Parathyroid adenoma (tissue), 2 donors: Measurements from ENCODE around the gene ADAMTS6.

Experiments
- H2AFZ ChIP-seq: fragments of 300-600 bp; sonication (generic); one replicate; pipeline ENCODE4 v1.7.0; 2017; ENCODE audit warnings: antibody characterized with exemption, mild to moderate bottlenecking
- H3K27ac ChIP-seq: fragments of 300-600 bp; sonication (generic); one replicate; pipeline ENCODE4 v1.7.0; 2017
- H3K27me3 ChIP-seq: fragments of 300-600 bp; sonication (generic); one replicate; pipeline ENCODE4 v1.7.0; 2017; ENCODE audit warnings: low read length; ENCODE audit not compliant: control insufficient read depth, insufficient read depth
- H3K36me3 ChIP-seq: fragments of 300-600 bp; sonication (generic); one replicate; pipeline ENCODE4 v1.7.0; 2017; ENCODE audit warnings: low read length; ENCODE audit not compliant: control insufficient read depth, insufficient read depth
- H3K4me1 ChIP-seq: fragments of 300-600 bp; sonication (generic); one replicate; pipeline ENCODE4 v1.7.0; 2017; ENCODE audit warnings: control low read depth
- H3K4me2 ChIP-seq: fragments of 300-600 bp; sonication (generic); one replicate; pipeline ENCODE4 v1.7.0; 2017; ENCODE audit warnings: low read length
- H3K4me3 ChIP-seq: fragments of 300-600 bp; sonication (generic); one replicate; pipeline ENCODE4 v1.7.0; 2017; ENCODE audit warnings: low read depth, low read length
- H3K79me2 ChIP-seq: fragments of 300-600 bp; sonication (generic); one replicate; pipeline ENCODE4 v1.7.0; 2017; ENCODE audit warnings: control low read depth
- H3K9ac ChIP-seq: fragments of 300-600 bp; sonication (generic); one replicate; pipeline ENCODE4 v1.7.0; 2017; ENCODE audit warnings: mild to moderate bottlenecking
- H3K9me3 ChIP-seq: fragments of 300-600 bp; sonication (generic); one replicate; pipeline ENCODE4 v1.7.0; 2017; ENCODE audit warnings: low read length; ENCODE audit not compliant: control insufficient read depth
- CTCF ChIP-seq: fragments of 300-600 bp; sonication (generic); IDR thresholded peaks from one replicate; pipeline ENCODE4 v1.7.0; 2017; ENCODE audit warnings: antibody characterized with exemption, mild to moderate bottlenecking
- donor health status: primary hyperparathyroidism.

ADAMTS6 gene

GRCh38 chr5:65262649-65263059, 219.1 kb downstream of the ADAMTS6 start:
- Histone ChIP-seq H3K4me3 (no peak overlapping the region), H3K4me2 (no peak overlapping the region), H3K79me2 (no peaks in the 10 kb centered on the region), H3K27ac (no peak overlapping the region), H3K9me3 (no peaks in the 10 kb centered on the region), H3K9ac (no peak overlapping the region), H3K36me3 (no peaks in the 10 kb centered on the region), H3K4me1 (no peaks in the 10 kb centered on the region), H3K27me3 (no peaks in the 10 kb centered on the region), H2AFZ (no peak overlapping the region)
- TF ChIP-seq CTCF: no peak

GRCh38 chr5:65262096-65262495, 219.6 kb downstream of the ADAMTS6 start:
- no peaks in the 10 kb centered on the region for H3K4me1 ChIP-seq
- TF ChIP-seq CTCF: no peak
- H3K79me2 ChIP-seq: no peaks in the 10 kb centered on the region
- no peak overlapping the region for H3K4me3 ChIP-seq
- H3K4me2 ChIP-seq: no peak overlapping the region
- no peaks in the 10 kb centered on the region for H3K27me3 ChIP-seq
- H3K9ac ChIP-seq: no peak overlapping the region
- H2AFZ ChIP-seq: no peak overlapping the region
- no peak overlapping the region for H3K27ac ChIP-seq
- no peaks in the 10 kb centered on the region for H3K36me3 ChIP-seq
- H3K9me3 ChIP-seq: no peaks in the 10 kb centered on the region

DNA sequence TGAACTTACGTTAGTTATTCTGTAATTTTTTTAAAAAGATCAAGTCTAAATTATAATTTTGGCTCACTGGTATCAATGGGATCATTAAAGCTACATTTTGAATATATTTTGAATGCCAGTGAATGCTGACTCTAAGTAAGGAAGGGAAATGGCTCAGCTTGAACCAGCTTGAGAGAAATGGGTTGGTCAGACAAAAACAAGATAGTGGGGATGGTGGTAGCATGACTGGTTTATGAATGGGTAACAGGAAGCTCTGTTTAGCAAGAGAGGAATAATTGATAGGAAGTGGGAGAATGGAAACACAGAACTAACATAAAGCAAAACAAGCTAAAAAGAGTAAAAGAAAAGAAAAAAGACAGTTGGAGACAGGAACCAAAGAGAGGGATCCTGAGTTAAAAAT, 220.2 kb downstream of the ADAMTS6 start:
- H3K79me2 ChIP-seq: no peaks in the 10 kb centered on the region
- TF ChIP-seq CTCF: no peak
- H3K27me3 ChIP-seq: no peaks in the 10 kb centered on the region
- no peak overlapping the region for H3K4me2 ChIP-seq
- H3K36me3 ChIP-seq: no peaks in the 10 kb centered on the region
- H2AFZ ChIP-seq: no peak overlapping the region
- no peaks in the 10 kb centered on the region for H3K4me1 ChIP-seq
- no peak overlapping the region for H3K27ac ChIP-seq
- no peak overlapping the region for H3K4me3 ChIP-seq
- H3K9ac ChIP-seq: no peak overlapping the region
- no peaks in the 10 kb centered on the region for H3K9me3 ChIP-seq

- Histone ChIP-seq H3K79me2 (no peaks in the 10 kb centered on the region), H3K27ac (no peak overlapping the region), H2AFZ (no peak overlapping the region), H3K4me3 (no peak overlapping the region), H3K9me3 (no peaks in the 10 kb centered on the region), H3K4me1 (no peaks in the 10 kb centered on the region), H3K9ac (no peak overlapping the region), H3K4me2 (no peak overlapping the region), H3K27me3 (no peaks in the 10 kb centered on the region), H3K36me3 (no peaks in the 10 kb centered on the region)
- TF ChIP-seq CTCF: no peak
These were observed 226.4 kb downstream of the ADAMTS6 start for GRCh38 chr5:65255294-65255693.

GRCh38 chr5:65252977-65253376, 228.7 kb downstream of the ADAMTS6 start:
- no peak overlapping the region for H3K4me3 ChIP-seq
- H3K4me2 ChIP-seq: no peak overlapping the region
- H3K4me1 ChIP-seq: no peaks in the 10 kb centered on the region
- no peaks in the 10 kb centered on the region for H3K27me3 ChIP-seq
- H3K9ac ChIP-seq: no peak overlapping the region
- no peak overlapping the region for H2AFZ ChIP-seq
- no peaks in the 10 kb centered on the region for H3K9me3 ChIP-seq
- H3K27ac ChIP-seq: no peak overlapping the region
- no peaks in the 10 kb centered on the region for H3K36me3 ChIP-seq
- no peak for TF ChIP-seq CTCF
- H3K79me2 ChIP-seq: no peaks in the 10 kb centered on the region
